CD4-positive, alpha-beta memory T cell (primary cell): ENCODE data around the gene BTG4. TPM values are rescaled to one million over a fixed set of nuclear protein-coding genes. Genes with fewer than 3 reads are reported as not detected.

Experiments
- CTCF ChIA-PET: fragments of 350-600 bp; sonication (Branson Sonifier 250); formaldehyde crosslinking; loops from one replicate; lab custom pipeline; 2021; ENCODE audit warnings: inconsistent platforms; ENCODE audit not compliant: partially characterized antibody; lab: Charles Lee
- POLR2A ChIA-PET: fragments of 350-600 bp; sonication (Branson Sonifier 250); formaldehyde crosslinking; loops from one replicate; lab custom pipeline; 2021; ENCODE audit not compliant: partially characterized antibody; lab: Charles Lee
- DNase-seq, 5 donors: peaks; one replicate each; pipeline versions ENCODE4 v3.0.0 to v3.0.0-alpha.2; 2020 to 2022; ENCODE audit warnings: mixed read lengths in 1 of 5
- H3K27ac ChIP-seq: one replicate; pipeline ENCODE4 v1.7.0; 2013; ENCODE audit warnings: low read depth, low read length
- H3K27me3 ChIP-seq: 2 replicates; pipeline ENCODE4 v1.7.0; 2013; ENCODE audit warnings: mild to moderate bottlenecking, low read length, moderate library complexity; ENCODE audit not compliant: insufficient read depth
- H3K36me3 ChIP-seq: 2 replicates; pipeline ENCODE4 v1.7.0; 2013; ENCODE audit warnings: mild to moderate bottlenecking, low read length, moderate library complexity; ENCODE audit not compliant: insufficient read depth
- H3K4me1 ChIP-seq: 2 replicates; pipeline ENCODE4 v1.7.0; 2013; ENCODE audit warnings: mild to moderate bottlenecking, low read length, moderate library complexity; ENCODE audit not compliant: insufficient read depth
- H3K4me3 ChIP-seq, 2 donors: one replicate each; pipeline ENCODE4 v1.7.0; 2013; ENCODE audit warnings: low read length in 2 of 2, mild to moderate bottlenecking in 1 of 2
- H3K9me3 ChIP-seq, 2 donors: one replicate each; pipeline ENCODE4 v1.7.0; 2013; ENCODE audit warnings: low read length in 2 of 2, control low read depth in 1 of 2; ENCODE audit not compliant: control insufficient read depth in 1 of 2
- H3K27ac Mint-ChIP-seq, 7 donors: one replicate each; pipeline ENCODE4 v1.8.0; 2020 to 2021; ENCODE audit warnings: mixed read lengths in 7 of 7, mild to moderate bottlenecking in 6 of 7, inconsistent platforms in 3 of 7, moderate library complexity in 3 of 7
- H3K27me3 Mint-ChIP-seq, 2 donors: one replicate each; pipeline ENCODE4 v1.8.0; 2020 to 2021; ENCODE audit warnings: mixed read lengths in 2 of 2
- H3K36me3 Mint-ChIP-seq, 2 donors: one replicate each; pipeline ENCODE4 v1.8.0; 2020 to 2021; ENCODE audit warnings: mixed read lengths in 2 of 2, inconsistent platforms in 1 of 2, mild to moderate bottlenecking in 1 of 2
- H3K4me1 Mint-ChIP-seq, 4 donors: one replicate each; pipeline ENCODE4 v1.8.0; 2020 to 2021; ENCODE audit warnings: mixed read lengths in 4 of 4, mild to moderate bottlenecking in 1 of 4
- H3K4me3 Mint-ChIP-seq, 8 donors: one replicate each; pipeline ENCODE4 v1.8.0; 2020 to 2021; ENCODE audit warnings: mixed read lengths in 8 of 8, mild to moderate bottlenecking in 7 of 8, moderate library complexity in 6 of 8, inconsistent platforms in 3 of 8
- H3K9me3 Mint-ChIP-seq, 8 donors: one replicate each; pipeline ENCODE4 v1.8.0; 2020 to 2021; ENCODE audit warnings: mixed read lengths in 8 of 8, mild to moderate bottlenecking in 5 of 8, inconsistent platforms in 3 of 8, moderate library complexity in 1 of 8
- intact Hi-C: fragments of 100-400 bp; cut with micrococcal nuclease; formaldehyde crosslinking; loops from one replicate; pipeline ENCODE4 v1.15.1; 2023
- polyA plus RNA-seq, 2 donors: library from polyadenylated mRNA; unstranded; fragments of 300-500 nt; fragmentation: Illumina TruSeq; gene quantifications; one replicate each; pipeline ENCODE4 v1.2.3, GENCODE V29; 2021
- total RNA-seq, 2 experiments: library from RNA; stranded (reverse); gene quantifications; one replicate each; pipeline ENCODE4 v1.2.3, GENCODE V29; 2021

BTG4 gene
- total and polyA plus RNA-seq, 4 experiments from 2014 or later: not detected

GRCh38 chr11:111461460-111462235, 50.5 kb downstream of the BTG4 start:
- H3K27ac Mint-ChIP-seq: peak overlapping the region in 1 of 7 donors; percentile 43
- Histone ChIP-seq H3K27me3 (peaks cover 5% of the 10 kb centered on the region), H3K9me3 (no peaks in the 10 kb centered on the region), H3K4me1 (no peaks in the 10 kb centered on the region), H3K36me3 (no peaks in the 10 kb centered on the region), H3K4me3 (no peak overlapping the region), H3K27ac (no peak overlapping the region)
- H3K4me1 Mint-ChIP-seq: no peaks in the 10 kb centered on the region
- H3K36me3 Mint-ChIP-seq: no peaks in the 10 kb centered on the region
- POLR2A ChIA-PET: no interaction called here
- peaks cover 11 to 26% of the 10 kb centered on the region in 2 donors for H3K27me3 Mint-ChIP-seq
- CTCF ChIA-PET: interaction anchor here (1.4 to 3.7 kb wide), 2 partner anchors 15 to 179 kb away, joined by 4 to 12 read pairs; no protein-coding TSS in a partner anchor
- DNase-seq: no peak
- H3K9me3 Mint-ChIP-seq: no peaks in the 10 kb centered on the region
- intact Hi-C loops: no loop called here
- H3K4me3 Mint-ChIP-seq: no peak overlapping the region

GRCh38 chr11:111460856-111461255, 51.3 kb downstream of the BTG4 start:
- no peak overlapping the region for H3K27ac ChIP-seq
- no peak overlapping the region for H3K4me3 Mint-ChIP-seq
- H3K27me3 ChIP-seq: peaks cover 5% of the 10 kb centered on the region
- ChIA-PET CTCF (interaction anchor here (1.4 to 3.7 kb wide), 2 partner anchors 14 to 179 kb away, joined by 4 to 12 read pairs; no protein-coding TSS in a partner anchor), POLR2A (no interaction called here)
- no peak overlapping the region for H3K27ac Mint-ChIP-seq
- no peaks in the 10 kb centered on the region for H3K36me3 Mint-ChIP-seq
- no peaks in the 10 kb centered on the region for H3K9me3 ChIP-seq
- peaks cover 11 to 22% of the 10 kb centered on the region in 2 donors for H3K27me3 Mint-ChIP-seq
- no peak for DNase-seq
- intact Hi-C loops: no loop called here
- no peaks in the 10 kb centered on the region for H3K36me3 ChIP-seq
- no peaks in the 10 kb centered on the region for H3K9me3 Mint-ChIP-seq
- H3K4me1 ChIP-seq: no peaks in the 10 kb centered on the region
- H3K4me3 ChIP-seq: no peak overlapping the region
- H3K4me1 Mint-ChIP-seq: no peaks in the 10 kb centered on the region

GRCh38 chr11:111460340-111460739, 51.8 kb downstream of the BTG4 start:
- POLR2A ChIA-PET: no interaction called here

GRCh38 chr11:111459506-111460270, 52.5 kb downstream of the BTG4 start:
- H3K27me3 ChIP-seq: peaks cover 3% of the 10 kb centered on the region
- Mint-ChIP-seq H3K27me3 (peaks cover 9 to 22% of the 10 kb centered on the region in 2 donors), H3K4me3 (no peak overlapping the region), H3K9me3 (no peaks in the 10 kb centered on the region), H3K27ac (no peak overlapping the region), H3K4me1 (peaks cover 0 to 2% (median 0%) of the 10 kb centered on the region in 4 donors), H3K36me3 (no peaks in the 10 kb centered on the region)
- H3K4me3 ChIP-seq: no peak overlapping the region
- ChIA-PET POLR2A (no interaction called here), CTCF (interaction anchor here (3.7 kb wide), 1 partner anchor 13 kb away, joined by 12 read pairs; no protein-coding TSS in a partner anchor)
- DNase-seq: no peak
- no peaks in the 10 kb centered on the region for H3K36me3 ChIP-seq
- intact Hi-C loops: no loop called here
- no peaks in the 10 kb centered on the region for H3K4me1 ChIP-seq
- no peak overlapping the region for H3K27ac ChIP-seq
- H3K9me3 ChIP-seq: no peaks in the 10 kb centered on the region

More at GRCh38 chr11:111460340-111460739, 51.8 kb downstream of the BTG4 start:
- Mint-ChIP-seq H3K4me3 (no peak overlapping the region), H3K9me3 (no peaks in the 10 kb centered on the region), H3K4me1 (no peaks in the 10 kb centered on the region), H3K36me3 (no peaks in the 10 kb centered on the region), H3K27ac (no peak overlapping the region), H3K27me3 (peaks cover 11 to 22% of the 10 kb centered on the region in 2 donors)
- intact Hi-C loops: no loop called here
- Histone ChIP-seq H3K36me3 (no peaks in the 10 kb centered on the region), H3K4me3 (no peak overlapping the region), H3K27me3 (peaks cover 5% of the 10 kb centered on the region), H3K9me3 (no peaks in the 10 kb centered on the region), H3K27ac (no peak overlapping the region), H3K4me1 (no peaks in the 10 kb centered on the region)
- DNase-seq: no peak
- CTCF ChIA-PET: interaction anchor here (1.4 to 3.7 kb wide), 2 partner anchors 14 to 178 kb away, joined by 4 to 12 read pairs; no protein-coding TSS in a partner anchor

GRCh38 chr11:111457731-111458368, 54.3 kb downstream of the BTG4 start:
- Histone ChIP-seq H3K27ac (no peak overlapping the region), H3K27me3 (no peaks in the 10 kb centered on the region), H3K36me3 (no peaks in the 10 kb centered on the region), H3K4me3 (no peak overlapping the region), H3K4me1 (no peaks in the 10 kb centered on the region), H3K9me3 (no peaks in the 10 kb centered on the region)
- ChIA-PET CTCF (interaction anchor here (3.7 kb wide), 1 partner anchor 11 kb away, joined by 12 read pairs; no protein-coding TSS in a partner anchor), POLR2A (no interaction called here)
- Mint-ChIP-seq H3K4me1 (peaks cover 0 to 2% (median 0%) of the 10 kb centered on the region in 4 donors), H3K9me3 (no peaks in the 10 kb centered on the region), H3K4me3 (no peak overlapping the region), H3K27me3 (peaks cover 9 to 22% of the 10 kb centered on the region in 2 donors), H3K36me3 (no peaks in the 10 kb centered on the region), H3K27ac (no peak overlapping the region)
- intact Hi-C loops: no loop called here
- no peak for DNase-seq

- Mint-ChIP-seq H3K4me3 (no peak overlapping the region), H3K36me3 (no peaks in the 10 kb centered on the region), H3K27me3 (peaks cover 9 to 22% of the 10 kb centered on the region in 2 donors), H3K9me3 (no peaks in the 10 kb centered on the region), H3K27ac (no peak overlapping the region), H3K4me1 (peaks cover 0 to 2% (median 0%) of the 10 kb centered on the region in 4 donors)
- POLR2A ChIA-PET: no interaction called here
- H3K27ac ChIP-seq: no peak overlapping the region
- H3K4me1 ChIP-seq: no peaks in the 10 kb centered on the region
- CTCF ChIA-PET: no interaction called here
- no peaks in the 10 kb centered on the region for H3K27me3 ChIP-seq
- intact Hi-C loops: no loop called here
- no peak overlapping the region for H3K4me3 ChIP-seq
- no peaks in the 10 kb centered on the region for H3K9me3 ChIP-seq
- no peaks in the 10 kb centered on the region for H3K36me3 ChIP-seq
- DNase-seq: no peak
These were observed 55.1 kb downstream of the BTG4 start for GRCh38 chr11:111456859-111457730.
